Measurements from ENCODE around the gene BMP4. TPM values are rescaled to one million over a fixed set of nuclear protein-coding genes. Genes with fewer than 3 reads are reported as not detected.
A peak's percentile ranks its signal among the peaks of the same experiment; 100 is the strongest.

The BMP4 gene
- total RNA-seq, 1 donor from 2014 or later, result 31.4 TPM

- peaks cover 30% of the 10 kb centered on the region for H3K4me1 ChIP-seq
- H3K27me3 ChIP-seq, result no peaks in the 10 kb centered on the region
- H3K4me3 ChIP-seq, result peak overlapping the region; percentile 62 to 63
- H3K36me3 ChIP-seq, result no peaks in the 10 kb centered on the region
- intact Hi-C loops (cut with DNase I), result no loop called here
- TF ChIP-seq POLR2AphosphoS5 (IDR thresholded peaks at IDR 0.05; ENCODE audit: insufficient read depth in 1 of 2, low read depth in 1 of 2) (peak in 1 of 2 donors; percentile 40), POLR2A (IDR thresholded peaks at IDR 0.05) (no peak), CTCF (IDR thresholded peaks at IDR 0.05) (no peak)
- peak overlapping the region; percentile 91 for H3K27ac ChIP-seq
- no peak for DNase-seq (ENCODE audit: extremely low spot score in 2 of 2)
- H3K9me3 ChIP-seq, result no peaks in the 10 kb centered on the region
These were observed 2.6 kb downstream of the BMP4 start for GRCh38 chr14:53953828-53954550.

GRCh38 chr14:53953002-53953827 lies 3.4 kb downstream of the BMP4 start:
- no peaks in the 10 kb centered on the region for H3K36me3 ChIP-seq
- no peak for DNase-seq (ENCODE audit: extremely low spot score in 2 of 2)
- H3K9me3 ChIP-seq, result no peaks in the 10 kb centered on the region
- intact Hi-C loops (cut with DNase I), result no loop called here
- no peaks in the 10 kb centered on the region for H3K27me3 ChIP-seq
- peaks cover 30% of the 10 kb centered on the region for H3K4me1 ChIP-seq
- peak overlapping the region; percentile 91 for H3K27ac ChIP-seq
- peak overlapping the region; percentile 62 to 63 for H3K4me3 ChIP-seq
- TF ChIP-seq POLR2AphosphoS5 (IDR thresholded peaks at IDR 0.05; ENCODE audit: insufficient read depth in 1 of 2, low read depth in 1 of 2) (peak; percentile 49 to 54), POLR2A (IDR thresholded peaks at IDR 0.05) (peak in 1 of 2 donors; percentile 94), CTCF (IDR thresholded peaks at IDR 0.05) (no peak)

GRCh38 chr14:53952533-53952932 lies 4.1 kb downstream of the BMP4 start:
- Histone ChIP-seq H3K4me3 (peak overlapping the region; percentile 62 to 63), H3K27me3 (no peaks in the 10 kb centered on the region), H3K27ac (peak overlapping the region; percentile 91), H3K9me3 (no peaks in the 10 kb centered on the region), H3K4me1 (peaks cover 30% of the 10 kb centered on the region), H3K36me3 (no peaks in the 10 kb centered on the region)
- TF ChIP-seq CTCF (IDR thresholded peaks at IDR 0.05), result no peak
- TF ChIP-seq POLR2AphosphoS5 (IDR thresholded peaks at IDR 0.05; ENCODE audit: insufficient read depth in 1 of 2, low read depth in 1 of 2), result no peak
- TF ChIP-seq POLR2A (IDR thresholded peaks at IDR 0.05), result no peak
- DNase-seq (ENCODE audit: extremely low spot score in 2 of 2), result peak in 1 of 2 donors; percentile 87
- intact Hi-C loops (cut with DNase I), result no loop called here

GRCh38 chr14:53951627-53952303 lies 4.9 kb downstream of the BMP4 start:
- Histone ChIP-seq H3K9me3 (no peaks in the 10 kb centered on the region), H3K4me1 (peaks cover 30% of the 10 kb centered on the region), H3K27ac (peak overlapping the region; percentile 91), H3K36me3 (no peaks in the 10 kb centered on the region), H3K4me3 (peak overlapping the region; percentile 62 to 63), H3K27me3 (no peaks in the 10 kb centered on the region)
- intact Hi-C loops (cut with DNase I), result no loop called here
- TF ChIP-seq CTCF (IDR thresholded peaks at IDR 0.05), result no peak
- TF ChIP-seq POLR2AphosphoS5 (IDR thresholded peaks at IDR 0.05; ENCODE audit: insufficient read depth in 1 of 2, low read depth in 1 of 2), result no peak
- no peak for TF ChIP-seq POLR2A (IDR thresholded peaks at IDR 0.05)
- DNase-seq (ENCODE audit: extremely low spot score in 2 of 2), result no peak

All from vagina (tissue), 2 donors.